Endodermal cell (in vitro differentiated cells): ENCODE results near the gene PLAC9. TPM values are rescaled to one million over a fixed set of nuclear protein-coding genes. Genes with fewer than 3 reads are reported as not detected.

Experiments used
- DNase-seq: peaks from one replicate; pipeline ENCODE4 v3.0.0-alpha.2; 2017
- H3K27ac ChIP-seq: 2 replicates; pipeline ENCODE4 v1.5.1; 2013; ENCODE audit warnings: mild to moderate bottlenecking, low read depth, low read length, moderate library complexity
- H3K27me3 ChIP-seq: 2 replicates; pipeline ENCODE4 v1.6.1; 2013; ENCODE audit warnings: mild to moderate bottlenecking, low read length, moderate library complexity; ENCODE audit not compliant: insufficient read depth, control insufficient read depth, poor library complexity, severe bottlenecking
- H3K36me3 ChIP-seq: 2 replicates; pipeline ENCODE4 v1.7.0; 2013; ENCODE audit warnings: mild to moderate bottlenecking, low read length, moderate library complexity; ENCODE audit not compliant: control insufficient read depth, insufficient read depth
- H3K4me1 ChIP-seq: one replicate; pipeline ENCODE4 v1.7.0; 2013; ENCODE audit warnings: low read length; ENCODE audit not compliant: control insufficient read depth, insufficient read depth
- H3K4me3 ChIP-seq: 2 replicates; pipeline ENCODE4 v1.5.1; 2013; ENCODE audit warnings: mild to moderate bottlenecking, low read length, moderate library complexity
- H3K9ac ChIP-seq: 2 replicates; pipeline ENCODE4 v1.6.1; 2013; ENCODE audit warnings: mild to moderate bottlenecking, low read length, moderate library complexity; ENCODE audit not compliant: poor library complexity, severe bottlenecking; ENCODE audit errors: extremely low read depth
- H3K9me3 ChIP-seq: 2 replicates; pipeline ENCODE4 v1.6.1; 2013; ENCODE audit warnings: mild to moderate bottlenecking, low read length, moderate library complexity; ENCODE audit not compliant: control insufficient read depth
- H3K27ac Mint-ChIP-seq: 2 replicates; pipeline ENCODE4 v1.8.0; 2020; ENCODE audit warnings: mixed read lengths
- H3K27me3 Mint-ChIP-seq: 2 replicates; pipeline ENCODE4 v1.8.0; 2021; ENCODE audit warnings: mild to moderate bottlenecking, mixed read lengths; ENCODE audit not compliant: insufficient read depth
- H3K36me3 Mint-ChIP-seq: 2 replicates; pipeline ENCODE4 v1.8.0; 2020; ENCODE audit warnings: low read depth, mixed read lengths
- H3K4me1 Mint-ChIP-seq: 2 replicates; pipeline ENCODE4 v1.8.0; 2020; ENCODE audit warnings: mixed read lengths
- H3K4me3 Mint-ChIP-seq: 2 replicates; pipeline ENCODE4 v1.8.0; 2020; ENCODE audit warnings: mild to moderate bottlenecking, moderate library complexity, mixed read lengths
- H3K9me3 Mint-ChIP-seq: 2 replicates; pipeline ENCODE4 v1.8.0; 2020; ENCODE audit warnings: mild to moderate bottlenecking, mixed read lengths
- WGBS, 2 experiments: methylation state at CpG; one replicate each; pipeline versions ENCODE4 v1.1.5 to v1.1.7; 2013; ENCODE audit warnings: missing lambda C conversion rate in 2 of 2, mixed read lengths in 1 of 2; ENCODE audit not compliant: insufficient coverage in 1 of 2, insufficient read length in 1 of 2; 5-methylcytosine and 5-hydroxymethylcytosine counted together
- total RNA-seq, 2 donors: library from RNA; stranded (reverse); fragmentation: NEBNext Ultra II Directional in 1 of 2; extraction: Animal tissue kit (Norgen Biotek cat#: 25700) in 1 of 2; gene quantifications; 2 replicates in 1 of 2; 3 replicates in 1 of 2; pipeline ENCODE4 v1.2.1, GENCODE V29; 2021
- TF ChIP-seq, protein P1 (sequence below): fragments of 200-600 bp; sonication (generic); conservative IDR thresholded peaks from 2 replicates; pipeline ENCODE4 v1.5.0; 2021; ENCODE audit warnings: antibody characterized with exemption, mild to moderate bottlenecking

The PLAC9 gene
- total RNA-seq, 2 donors from 2014 or later, result 8.4 to 14.9 TPM

DNA sequence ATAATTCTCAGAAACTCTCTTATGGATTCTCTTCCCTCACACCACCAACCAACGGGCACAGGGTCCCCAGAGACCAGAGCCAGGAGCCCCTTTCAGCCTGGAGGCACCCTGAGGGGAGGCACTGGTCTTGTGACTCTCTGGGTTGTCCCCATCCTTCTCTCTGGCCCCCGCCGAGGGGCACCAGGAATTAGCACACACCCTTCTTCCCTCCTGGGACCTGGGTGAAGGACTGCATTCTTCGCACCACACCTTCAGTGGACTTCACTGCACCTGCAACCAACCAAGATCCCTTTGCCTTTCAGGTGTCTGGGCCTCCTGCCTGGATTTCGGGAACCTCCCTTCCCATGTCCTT is 22.1 kb downstream of the PLAC9 start:
- TF ChIP-seq, protein P1, sequence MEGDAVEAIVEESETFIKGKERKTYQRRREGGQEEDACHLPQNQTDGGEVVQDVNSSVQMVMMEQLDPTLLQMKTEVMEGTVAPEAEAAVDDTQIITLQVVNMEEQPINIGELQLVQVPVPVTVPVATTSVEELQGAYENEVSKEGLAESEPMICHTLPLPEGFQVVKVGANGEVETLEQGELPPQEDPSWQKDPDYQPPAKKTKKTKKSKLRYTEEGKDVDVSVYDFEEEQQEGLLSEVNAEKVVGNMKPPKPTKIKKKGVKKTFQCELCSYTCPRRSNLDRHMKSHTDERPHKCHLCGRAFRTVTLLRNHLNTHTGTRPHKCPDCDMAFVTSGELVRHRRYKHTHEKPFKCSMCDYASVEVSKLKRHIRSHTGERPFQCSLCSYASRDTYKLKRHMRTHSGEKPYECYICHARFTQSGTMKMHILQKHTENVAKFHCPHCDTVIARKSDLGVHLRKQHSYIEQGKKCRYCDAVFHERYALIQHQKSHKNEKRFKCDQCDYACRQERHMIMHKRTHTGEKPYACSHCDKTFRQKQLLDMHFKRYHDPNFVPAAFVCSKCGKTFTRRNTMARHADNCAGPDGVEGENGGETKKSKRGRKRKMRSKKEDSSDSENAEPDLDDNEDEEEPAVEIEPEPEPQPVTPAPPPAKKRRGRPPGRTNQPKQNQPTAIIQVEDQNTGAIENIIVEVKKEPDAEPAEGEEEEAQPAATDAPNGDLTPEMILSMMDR, result no peak
- Mint-ChIP-seq H3K27ac (no peak overlapping the region), H3K27me3 (no peaks in the 10 kb centered on the region), H3K4me1 (no peaks in the 10 kb centered on the region), H3K9me3 (no peaks in the 10 kb centered on the region), H3K36me3 (peaks cover 38% of the 10 kb centered on the region), H3K4me3 (no peak overlapping the region)
- WGBS, 2 experiments, result 96 to 100% methylated on average over 1 to 5 of the region's 5 CpGs
- Histone ChIP-seq H3K27ac (no peak overlapping the region), H3K27me3 (no peaks in the 10 kb centered on the region), H3K36me3 (peaks cover 82% of the 10 kb centered on the region), H3K4me1 (no peaks in the 10 kb centered on the region), H3K9ac (no peak overlapping the region), H3K9me3 (no peaks in the 10 kb centered on the region), H3K4me3 (no peak overlapping the region)
- DNase-seq, result no peak

DNA sequence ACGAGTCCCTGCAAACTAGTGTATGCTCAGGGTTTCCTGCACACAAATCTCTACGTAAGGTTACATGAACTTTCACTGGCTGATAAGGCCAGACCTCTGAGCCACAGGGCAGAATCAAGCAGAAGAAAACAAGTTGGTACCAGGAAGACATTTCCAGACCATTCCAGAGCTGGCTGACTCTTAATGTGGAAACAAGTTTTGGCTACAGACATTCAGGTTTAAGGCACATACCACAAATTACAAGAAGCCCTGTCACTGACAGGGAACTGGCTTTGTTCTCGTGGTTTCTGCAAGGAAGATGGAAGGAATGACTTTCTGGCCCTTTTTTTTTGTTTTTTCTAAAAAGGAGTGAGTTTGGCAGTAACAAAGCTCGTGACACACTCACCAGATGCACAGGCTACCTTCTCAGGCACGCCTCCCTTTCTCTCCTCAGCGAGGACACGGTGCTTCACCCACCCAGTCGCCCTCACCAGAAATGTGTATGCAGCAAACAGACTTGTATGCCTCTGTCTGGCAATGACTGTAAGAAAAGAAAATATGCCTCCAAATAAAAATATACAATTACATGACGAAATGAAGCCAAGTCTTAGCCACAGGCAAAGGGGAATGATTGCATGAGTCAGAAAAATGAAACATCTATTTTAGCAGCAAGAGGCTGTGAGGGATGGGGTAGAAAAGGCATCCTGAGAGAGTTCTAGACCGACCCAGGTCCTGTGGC is 22.6 kb downstream of the PLAC9 start:
- Histone ChIP-seq H3K9me3 (no peaks in the 10 kb centered on the region), H3K27me3 (no peaks in the 10 kb centered on the region), H3K36me3 (peaks cover 81% of the 10 kb centered on the region), H3K27ac (no peak overlapping the region), H3K4me1 (no peaks in the 10 kb centered on the region), H3K4me3 (no peak overlapping the region), H3K9ac (no peak overlapping the region)
- H3K4me3 Mint-ChIP-seq, result no peak overlapping the region
- H3K4me1 Mint-ChIP-seq, result no peaks in the 10 kb centered on the region
- no peaks in the 10 kb centered on the region for H3K27me3 Mint-ChIP-seq
- TF ChIP-seq, protein P1, result no peak
- peaks cover 37% of the 10 kb centered on the region for H3K36me3 Mint-ChIP-seq
- H3K9me3 Mint-ChIP-seq, result no peaks in the 10 kb centered on the region
- 63 to 83% methylated on average over 3 to 10 of the region's 10 CpGs for WGBS, 2 experiments
- DNase-seq, result no peak
- no peak overlapping the region for H3K27ac Mint-ChIP-seq

DNA sequence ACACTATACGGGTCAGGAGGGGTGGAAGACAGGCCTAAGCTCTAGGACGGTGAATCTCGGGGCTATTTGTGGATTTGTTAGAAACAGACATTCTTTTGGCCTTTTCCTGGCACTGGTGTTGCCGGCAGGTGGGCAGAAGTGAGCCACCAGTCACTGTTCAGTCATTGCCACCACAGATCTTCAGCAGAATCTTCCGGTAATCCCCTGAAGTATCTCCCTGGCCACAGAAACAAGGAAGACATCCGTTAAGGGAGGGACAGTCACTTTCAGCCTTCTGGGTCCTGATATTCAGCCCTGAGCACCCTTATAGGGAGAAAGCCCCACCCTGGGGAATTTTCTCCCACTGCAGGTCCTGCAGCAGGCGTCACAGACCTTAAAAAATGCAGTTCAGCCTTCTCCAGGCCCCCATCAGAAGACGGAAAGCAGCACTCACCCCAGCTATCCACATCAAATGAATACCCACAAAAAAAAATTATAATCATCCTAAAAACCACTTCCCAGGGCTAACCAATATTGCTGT is 23.2 kb downstream of the PLAC9 start:
- H3K27ac ChIP-seq, result no peak overlapping the region
- no peak for DNase-seq
- H3K9me3 ChIP-seq, result no peaks in the 10 kb centered on the region
- Mint-ChIP-seq H3K9me3 (no peaks in the 10 kb centered on the region), H3K4me1 (no peaks in the 10 kb centered on the region), H3K27me3 (no peaks in the 10 kb centered on the region), H3K27ac (no peak overlapping the region), H3K36me3 (peaks cover 36% of the 10 kb centered on the region), H3K4me3 (no peak overlapping the region)
- H3K4me3 ChIP-seq, result no peak overlapping the region
- 90 to 96% methylated on average over 5 to 8 of the region's 8 CpGs for WGBS, 2 experiments
- no peaks in the 10 kb centered on the region for H3K4me1 ChIP-seq
- no peak overlapping the region for H3K9ac ChIP-seq
- no peaks in the 10 kb centered on the region for H3K27me3 ChIP-seq
- peaks cover 80% of the 10 kb centered on the region for H3K36me3 ChIP-seq
- TF ChIP-seq, protein P1, result no peak
